ENCODE results near the gene CISTR.

CISTR gene

GRCh38 chr12:53775478-53776145 is 23.8 kb upstream of the CISTR start:
- no peak for TF ChIP-seq EZH2 (IDR thresholded peaks at IDR 0.05; ENCODE audit: borderline replicate concordance, low read length)
- TF ChIP-seq, protein P1, sequence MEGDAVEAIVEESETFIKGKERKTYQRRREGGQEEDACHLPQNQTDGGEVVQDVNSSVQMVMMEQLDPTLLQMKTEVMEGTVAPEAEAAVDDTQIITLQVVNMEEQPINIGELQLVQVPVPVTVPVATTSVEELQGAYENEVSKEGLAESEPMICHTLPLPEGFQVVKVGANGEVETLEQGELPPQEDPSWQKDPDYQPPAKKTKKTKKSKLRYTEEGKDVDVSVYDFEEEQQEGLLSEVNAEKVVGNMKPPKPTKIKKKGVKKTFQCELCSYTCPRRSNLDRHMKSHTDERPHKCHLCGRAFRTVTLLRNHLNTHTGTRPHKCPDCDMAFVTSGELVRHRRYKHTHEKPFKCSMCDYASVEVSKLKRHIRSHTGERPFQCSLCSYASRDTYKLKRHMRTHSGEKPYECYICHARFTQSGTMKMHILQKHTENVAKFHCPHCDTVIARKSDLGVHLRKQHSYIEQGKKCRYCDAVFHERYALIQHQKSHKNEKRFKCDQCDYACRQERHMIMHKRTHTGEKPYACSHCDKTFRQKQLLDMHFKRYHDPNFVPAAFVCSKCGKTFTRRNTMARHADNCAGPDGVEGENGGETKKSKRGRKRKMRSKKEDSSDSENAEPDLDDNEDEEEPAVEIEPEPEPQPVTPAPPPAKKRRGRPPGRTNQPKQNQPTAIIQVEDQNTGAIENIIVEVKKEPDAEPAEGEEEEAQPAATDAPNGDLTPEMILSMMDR (IDR thresholded peaks at IDR 0.05; ENCODE audit: low read length): no peak
- no peak overlapping the region for H3K4me3 ChIP-seq (ENCODE audit: low read depth, low read length, poor library complexity, severe bottlenecking)
- H3K4me1 ChIP-seq (ENCODE audit: insufficient read depth, low read length, severe bottlenecking): no peaks in the 10 kb centered on the region
- no peaks in the 10 kb centered on the region for H4K20me1 ChIP-seq (ENCODE audit: insufficient read depth, low read length)
- H3K27me3 ChIP-seq (ENCODE audit: insufficient read depth, low read length): no peaks in the 10 kb centered on the region
- H3K4me2 ChIP-seq (ENCODE audit: low read length): no peak overlapping the region
- no peak overlapping the region for H3K9ac ChIP-seq (ENCODE audit: low read length)
- no peaks in the 10 kb centered on the region for H3F3A ChIP-seq (ENCODE audit: insufficient read depth, low read length)
- H3K9me2 ChIP-seq (ENCODE audit: low read depth, low read length): no peaks in the 10 kb centered on the region
- no peak overlapping the region for H3K27ac ChIP-seq (ENCODE audit: low read depth, low read length, poor library complexity, severe bottlenecking)
- H3K9me3 ChIP-seq (ENCODE audit: low read length): no peaks in the 10 kb centered on the region
- H2AFZ ChIP-seq (ENCODE audit: low read length): no peak overlapping the region
- H3K79me2 ChIP-seq (ENCODE audit: insufficient read depth, low read length): no peaks in the 10 kb centered on the region
- H3K36me3 ChIP-seq (ENCODE audit: insufficient read depth, low read length): no peaks in the 10 kb centered on the region

- H3F3A ChIP-seq (ENCODE audit: insufficient read depth, low read length): no peaks in the 10 kb centered on the region
- H2AFZ ChIP-seq (ENCODE audit: low read length): no peak overlapping the region
- no peaks in the 10 kb centered on the region for H3K36me3 ChIP-seq (ENCODE audit: insufficient read depth, low read length)
- no peak for TF ChIP-seq EZH2 (IDR thresholded peaks at IDR 0.05; ENCODE audit: borderline replicate concordance, low read length)
- TF ChIP-seq, protein P1 (IDR thresholded peaks at IDR 0.05; ENCODE audit: low read length): no peak
- H3K4me2 ChIP-seq (ENCODE audit: low read length): no peak overlapping the region
- H4K20me1 ChIP-seq (ENCODE audit: insufficient read depth, low read length): no peaks in the 10 kb centered on the region
- no peaks in the 10 kb centered on the region for H3K27me3 ChIP-seq (ENCODE audit: insufficient read depth, low read length)
- no peaks in the 10 kb centered on the region for H3K79me2 ChIP-seq (ENCODE audit: insufficient read depth, low read length)
- no peak overlapping the region for H3K27ac ChIP-seq (ENCODE audit: low read depth, low read length, poor library complexity, severe bottlenecking)
- no peaks in the 10 kb centered on the region for H3K9me3 ChIP-seq (ENCODE audit: low read length)
- H3K4me1 ChIP-seq (ENCODE audit: insufficient read depth, low read length, severe bottlenecking): no peaks in the 10 kb centered on the region
- no peaks in the 10 kb centered on the region for H3K9me2 ChIP-seq (ENCODE audit: low read depth, low read length)
- no peak overlapping the region for H3K4me3 ChIP-seq (ENCODE audit: low read depth, low read length, poor library complexity, severe bottlenecking)
- H3K9ac ChIP-seq (ENCODE audit: low read length): no peak overlapping the region
Measured at GRCh38 chr12:53770281-53770680, 18.5 kb upstream of the CISTR start.

GRCh38 chr12:53768976-53769375 is 17.2 kb upstream of the CISTR start:
- H3K4me1 ChIP-seq (ENCODE audit: insufficient read depth, low read length, severe bottlenecking): no peaks in the 10 kb centered on the region
- no peaks in the 10 kb centered on the region for H3K79me2 ChIP-seq (ENCODE audit: insufficient read depth, low read length)
- no peak overlapping the region for H2AFZ ChIP-seq (ENCODE audit: low read length)
- H3K27me3 ChIP-seq (ENCODE audit: insufficient read depth, low read length): no peaks in the 10 kb centered on the region
- H3K27ac ChIP-seq (ENCODE audit: low read depth, low read length, poor library complexity, severe bottlenecking): no peak overlapping the region
- H3K4me3 ChIP-seq (ENCODE audit: low read depth, low read length, poor library complexity, severe bottlenecking): no peak overlapping the region
- no peaks in the 10 kb centered on the region for H4K20me1 ChIP-seq (ENCODE audit: insufficient read depth, low read length)
- no peak for TF ChIP-seq EZH2 (IDR thresholded peaks at IDR 0.05; ENCODE audit: borderline replicate concordance, low read length)
- TF ChIP-seq, protein P1 (IDR thresholded peaks at IDR 0.05; ENCODE audit: low read length): no peak
- H3K9me2 ChIP-seq (ENCODE audit: low read depth, low read length): no peaks in the 10 kb centered on the region
- H3K36me3 ChIP-seq (ENCODE audit: insufficient read depth, low read length): no peaks in the 10 kb centered on the region
- no peak overlapping the region for H3K9ac ChIP-seq (ENCODE audit: low read length)
- H3K9me3 ChIP-seq (ENCODE audit: low read length): no peaks in the 10 kb centered on the region
- H3K4me2 ChIP-seq (ENCODE audit: low read length): no peak overlapping the region
- H3F3A ChIP-seq (ENCODE audit: insufficient read depth, low read length): no peaks in the 10 kb centered on the region
